Endothelial cell of umbilical vein (primary cell): ENCODE measurements around the gene SERPINA1. TPM values are rescaled to one million over a fixed set of nuclear protein-coding genes. Genes with fewer than 3 reads are reported as not detected.

Experiments used
- BruUV-seq: library from RNA; stranded (reverse); fragments of 400-500 nt; replicated peaks from 2 replicates; lab custom pipeline; 2021; lab: Mats Ljungman, UMichigan
- CTCF ChIA-PET: fragments of 300-600, 350-600 bp; sonication (Branson Sonifier 250); formaldehyde crosslinking; loops from one replicate; lab custom pipeline; 2021; ENCODE audit warnings: antibody characterized with exemption, inconsistent platforms; lab: Charles Lee
- POLR2A ChIA-PET: fragments of 300-600, 350-600 bp; sonication (Branson Sonifier 250); formaldehyde crosslinking; loops from one replicate; lab custom pipeline; 2021; ENCODE audit warnings: antibody characterized with exemption, inconsistent platforms; lab: Charles Lee
- DNase-seq: peaks from one replicate; pipeline ENCODE4 v3.0.0-alpha.2; 2011; ENCODE audit warnings: low read depth, low spot score
- FAIRE-seq: peaks from 2 replicates; lab custom pipeline; 2011; peaks lifted over from hg19 to GRCh38; lab: Jason Lieb, UNC
- H2AFZ ChIP-seq: 2 replicates; pipeline ENCODE4 v1.6.0; 2012; ENCODE audit warnings: low read depth, low read length, control low read depth, inconsistent platforms
- H3K27ac ChIP-seq: 2 replicates; pipeline ENCODE4 v1.5.1; 2011; ENCODE audit warnings: low read depth, mild to moderate bottlenecking, control low read depth, low read length, moderate library complexity; ENCODE audit not compliant: insufficient read depth
- H3K27me3 ChIP-seq, 2 experiments: 2 replicates each; pipeline versions ENCODE4 v1.6.0 to v1.6.1; 2011; ENCODE audit warnings: low read length in 2 of 2, mixed read lengths in 1 of 2; ENCODE audit not compliant: control insufficient read depth in 2 of 2, insufficient read depth in 2 of 2
- H3K36me3 ChIP-seq, 2 experiments: 2 replicates in 1 of 2; 3 replicates in 1 of 2; pipeline ENCODE4 v1.5.1; 2011; ENCODE audit warnings: low read length in 2 of 2, mild to moderate bottlenecking in 1 of 2, moderate library complexity in 1 of 2; ENCODE audit not compliant: control insufficient read depth in 2 of 2, insufficient read depth in 2 of 2; ENCODE audit errors: extremely low read depth in 1 of 2
- H3K4me1 ChIP-seq: 3 replicates; pipeline ENCODE4 v1.5.1; 2011; ENCODE audit warnings: mild to moderate bottlenecking, low read length; ENCODE audit not compliant: control insufficient read depth, insufficient read depth; ENCODE audit errors: extremely low read depth
- H3K4me2 ChIP-seq: 2 replicates; pipeline ENCODE4 v1.6.1; 2011; ENCODE audit warnings: low read length, control low read depth, mixed read lengths; ENCODE audit not compliant: insufficient read depth
- H3K4me3 ChIP-seq, 3 experiments: fragments of 200-600 bp in 1 of 3; sonication (generic), shearing (Covaris generic) in 1 of 3; replicated peaks in 1 of 3; 2 replicates each; pipeline ENCODE4 v1.5.1; 2011 to 2016; ENCODE audit warnings: control low read depth in 3 of 3, low read length in 3 of 3, mild to moderate bottlenecking in 2 of 3, inconsistent platforms in 1 of 3, low read depth in 1 of 3, moderate library complexity in 1 of 3; ENCODE audit not compliant: insufficient read depth in 1 of 3
- H3K79me2 ChIP-seq: 2 replicates; pipeline ENCODE4 v1.6.0; 2012; ENCODE audit warnings: low read length, inconsistent platforms; ENCODE audit not compliant: control insufficient read depth, insufficient read depth
- H3K9ac ChIP-seq: replicated peaks from 2 replicates; pipeline ENCODE3; 2011; ENCODE audit warnings: low read length, control low read depth; ENCODE audit not compliant: insufficient read depth; ENCODE audit errors: extremely low read depth
- H3K9me1 ChIP-seq: replicated peaks from 3 replicates; pipeline ENCODE4 v1.6.0; 2011; ENCODE audit warnings: mild to moderate bottlenecking, low read length; ENCODE audit not compliant: control insufficient read depth, insufficient read depth; ENCODE audit errors: extremely low read depth
- H3K9me3 ChIP-seq: replicated peaks from 2 replicates; pipeline ENCODE4 v1.5.1; 2012; ENCODE audit warnings: low read length, inconsistent platforms; ENCODE audit not compliant: control insufficient read depth, insufficient read depth
- H4K20me1 ChIP-seq: replicated peaks from 2 replicates; pipeline ENCODE3; 2011; ENCODE audit warnings: mild to moderate bottlenecking, low read length; ENCODE audit not compliant: control insufficient read depth, insufficient read depth; ENCODE audit errors: extremely low read depth
- GATA2 ChIP-seq: IDR thresholded peaks from 2 replicates; pipeline ENCODE4 v1.7.0; 2011; ENCODE audit warnings: low read depth, mild to moderate bottlenecking, moderate library complexity, mixed read lengths, low read length; ENCODE audit not compliant: insufficient read length, insufficient read depth
- JUN ChIP-seq: IDR thresholded peaks from 2 replicates; pipeline ENCODE4 v1.6.1; 2011; ENCODE audit warnings: borderline replicate concordance, low read depth; ENCODE audit not compliant: insufficient read length, insufficient read depth
- POLR2AphosphoS5 ChIP-seq: IDR thresholded peaks from 2 replicates; pipeline ENCODE4 v1.6.1; 2012; ENCODE audit warnings: low read depth, mild to moderate bottlenecking, control low read depth, low read length, moderate library complexity; ENCODE audit not compliant: insufficient read depth
- dilution Hi-C: fragments of 300-500 bp; cut with MboI; formaldehyde crosslinking; loops from one replicate; pipeline ENCODE4 v1.15.0; 2019; ENCODE audit warnings: low sequenced_read_pairs; ENCODE audit not compliant: extremely low pct_ligation_motif_present
- intact Hi-C: fragments of 100-400 bp; cut with micrococcal nuclease; formaldehyde crosslinking; loops from one replicate; pipeline ENCODE4 v1.10.0; 2022
- polyA plus RNA-seq, 4 experiments: library from polyadenylated mRNA; depleted of rRNA in 3 of 4; stranded (reverse) in 3 of 4; unstranded in 1 of 4; fragments of >200 nt; gene quantifications; 2 replicates each; pipeline versions ENCODE4 v1.2.1 to v1.2.3, GENCODE V29; 2011 to 2012; ENCODE audit warnings: missing spikeins in 1 of 4
- total RNA-seq: library from RNA; stranded (reverse); gene quantifications from 2 replicates; pipeline ENCODE4 v1.2.3, GENCODE V29; 2021
- TF ChIP-seq, protein P1 (sequence below), 2 donors: IDR thresholded peaks; 1 replicate in 1 of 2; 2 replicates in 1 of 2; pipeline ENCODE4 v1.5.1; 2011; ENCODE audit warnings: low read length in 2 of 2, mild to moderate bottlenecking in 2 of 2, moderate library complexity in 2 of 2, control low read depth in 1 of 2, inconsistent platforms in 1 of 2, low read depth in 1 of 2; ENCODE audit not compliant: insufficient read depth in 1 of 2; ENCODE audit errors: extremely low read depth in 1 of 2

Gene SERPINA1
- total and polyA plus RNA-seq, 2 donors (not counting 3 experiments of a cell fraction or from before 2014, with no cell fraction given): not detected

DNA sequence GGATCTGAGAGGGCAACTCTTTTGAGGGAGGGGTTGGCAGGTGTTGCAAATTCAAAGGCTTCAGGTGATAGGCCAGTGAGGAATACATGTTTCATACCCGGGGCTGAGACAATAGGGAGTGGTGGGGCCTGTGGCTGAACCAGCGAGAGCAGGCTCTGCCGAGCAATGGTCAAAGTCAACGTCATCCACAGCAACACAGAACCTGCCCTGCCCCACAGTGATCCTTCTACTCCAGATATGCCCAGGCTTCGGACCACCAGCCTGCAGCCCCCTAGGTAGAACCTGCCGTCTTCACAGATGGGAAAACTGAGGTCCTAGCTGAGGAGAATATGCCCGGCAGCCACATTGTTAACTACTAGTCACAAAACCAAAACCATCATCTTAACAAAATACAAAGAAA, 4.1 kb downstream of the SERPINA1 start:
- FAIRE-seq (no peak), DNase-seq (no peak)
- no peaks in the 10 kb centered on the region for H3K36me3 ChIP-seq
- no peak overlapping the region for H2AFZ ChIP-seq
- no peak overlapping the region for H3K27ac ChIP-seq
- dilution Hi-C loops (no loop called here), intact Hi-C loops (no loop called here)
- no peak overlapping the region for H3K4me3 ChIP-seq
- H3K9ac ChIP-seq: no peak overlapping the region
- no peaks in the 10 kb centered on the region for H3K9me1 ChIP-seq
- H4K20me1 ChIP-seq: no peaks in the 10 kb centered on the region
- no peaks in the 10 kb centered on the region for H3K9me3 ChIP-seq
- no peak overlapping the region for H3K4me2 ChIP-seq
- no peaks in the 10 kb centered on the region for H3K27me3 ChIP-seq
- H3K4me1 ChIP-seq: no peaks in the 10 kb centered on the region
- no TSS peak for BruUV-seq
- ChIA-PET CTCF (no interaction called here), POLR2A (no interaction called here)
- H3K79me2 ChIP-seq: no peaks in the 10 kb centered on the region
- no peak for TF ChIP-seq JUN
- no peak for TF ChIP-seq POLR2AphosphoS5

DNA sequence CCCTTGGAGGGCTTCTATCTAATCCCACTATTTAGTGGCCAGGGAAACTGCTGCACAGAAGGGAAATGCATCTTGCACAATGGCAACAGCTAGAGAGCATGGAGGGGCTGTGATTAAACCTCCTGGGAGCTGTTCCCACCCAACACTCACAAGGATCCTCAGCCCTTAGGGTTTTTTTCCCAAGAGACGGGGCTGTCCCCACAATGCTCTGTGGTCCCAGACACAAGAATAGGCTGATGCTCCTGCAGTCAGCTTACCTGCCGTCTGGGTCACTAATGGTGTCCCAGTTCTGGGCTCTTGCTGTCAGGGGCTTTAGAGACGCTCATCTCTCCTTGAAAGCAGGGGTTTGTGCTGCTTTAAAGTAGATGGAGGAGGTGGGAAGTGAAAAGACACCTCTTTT, 4.6 kb downstream of the SERPINA1 start:
- TF ChIP-seq POLR2AphosphoS5 (no peak), GATA2 (no peak)
- TF ChIP-seq, protein P1, sequence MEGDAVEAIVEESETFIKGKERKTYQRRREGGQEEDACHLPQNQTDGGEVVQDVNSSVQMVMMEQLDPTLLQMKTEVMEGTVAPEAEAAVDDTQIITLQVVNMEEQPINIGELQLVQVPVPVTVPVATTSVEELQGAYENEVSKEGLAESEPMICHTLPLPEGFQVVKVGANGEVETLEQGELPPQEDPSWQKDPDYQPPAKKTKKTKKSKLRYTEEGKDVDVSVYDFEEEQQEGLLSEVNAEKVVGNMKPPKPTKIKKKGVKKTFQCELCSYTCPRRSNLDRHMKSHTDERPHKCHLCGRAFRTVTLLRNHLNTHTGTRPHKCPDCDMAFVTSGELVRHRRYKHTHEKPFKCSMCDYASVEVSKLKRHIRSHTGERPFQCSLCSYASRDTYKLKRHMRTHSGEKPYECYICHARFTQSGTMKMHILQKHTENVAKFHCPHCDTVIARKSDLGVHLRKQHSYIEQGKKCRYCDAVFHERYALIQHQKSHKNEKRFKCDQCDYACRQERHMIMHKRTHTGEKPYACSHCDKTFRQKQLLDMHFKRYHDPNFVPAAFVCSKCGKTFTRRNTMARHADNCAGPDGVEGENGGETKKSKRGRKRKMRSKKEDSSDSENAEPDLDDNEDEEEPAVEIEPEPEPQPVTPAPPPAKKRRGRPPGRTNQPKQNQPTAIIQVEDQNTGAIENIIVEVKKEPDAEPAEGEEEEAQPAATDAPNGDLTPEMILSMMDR (IDR thresholded peaks at IDR 0.05; ENCODE audit: extremely low read depth in 1 of 2, insufficient read depth in 1 of 2, low read depth in 1 of 2, low read length in 2 of 2): no peak
- BruUV-seq: no TSS peak
- Histone ChIP-seq H3K79me2 (no peaks in the 10 kb centered on the region), H2AFZ (no peak overlapping the region), H3K4me2 (no peak overlapping the region), H3K9me3 (no peaks in the 10 kb centered on the region), H3K4me3 (no peak overlapping the region), H3K4me1 (no peaks in the 10 kb centered on the region), H4K20me1 (no peaks in the 10 kb centered on the region), H3K36me3 (no peaks in the 10 kb centered on the region), H3K27ac (no peak overlapping the region), H3K9me1 (no peaks in the 10 kb centered on the region), H3K27me3 (no peaks in the 10 kb centered on the region), H3K9ac (no peak overlapping the region)
- dilution Hi-C loops (no loop called here), intact Hi-C loops (no loop called here)
- DNase-seq: no peak
- no peak for FAIRE-seq
- POLR2A ChIA-PET: no interaction called here
- CTCF ChIA-PET: no interaction called here
